LNCAP (cell line): ENCODE measurements around the gene KIF19.

Experiments
- TF ChIP-seq, protein P1 (sequence below): fragments of 450-650 bp; IDR thresholded peaks from 2 replicates; pipeline ENCODE4 v1.5.1; 2017; ENCODE audit warnings: mild to moderate bottlenecking

KIF19 gene

GRCh38 chr17:74343526-74344284, 17.7 kb downstream of the KIF19 start:
- TF ChIP-seq, protein P1, sequence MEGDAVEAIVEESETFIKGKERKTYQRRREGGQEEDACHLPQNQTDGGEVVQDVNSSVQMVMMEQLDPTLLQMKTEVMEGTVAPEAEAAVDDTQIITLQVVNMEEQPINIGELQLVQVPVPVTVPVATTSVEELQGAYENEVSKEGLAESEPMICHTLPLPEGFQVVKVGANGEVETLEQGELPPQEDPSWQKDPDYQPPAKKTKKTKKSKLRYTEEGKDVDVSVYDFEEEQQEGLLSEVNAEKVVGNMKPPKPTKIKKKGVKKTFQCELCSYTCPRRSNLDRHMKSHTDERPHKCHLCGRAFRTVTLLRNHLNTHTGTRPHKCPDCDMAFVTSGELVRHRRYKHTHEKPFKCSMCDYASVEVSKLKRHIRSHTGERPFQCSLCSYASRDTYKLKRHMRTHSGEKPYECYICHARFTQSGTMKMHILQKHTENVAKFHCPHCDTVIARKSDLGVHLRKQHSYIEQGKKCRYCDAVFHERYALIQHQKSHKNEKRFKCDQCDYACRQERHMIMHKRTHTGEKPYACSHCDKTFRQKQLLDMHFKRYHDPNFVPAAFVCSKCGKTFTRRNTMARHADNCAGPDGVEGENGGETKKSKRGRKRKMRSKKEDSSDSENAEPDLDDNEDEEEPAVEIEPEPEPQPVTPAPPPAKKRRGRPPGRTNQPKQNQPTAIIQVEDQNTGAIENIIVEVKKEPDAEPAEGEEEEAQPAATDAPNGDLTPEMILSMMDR = no peak

GRCh38 chr17:74344658-74345057, 18.6 kb downstream of the KIF19 start:
- TF ChIP-seq, protein P1 = no peak

GRCh38 chr17:74345433-74346241, 19.6 kb downstream of the KIF19 start:
- TF ChIP-seq, protein P1 = no peak

DNA sequence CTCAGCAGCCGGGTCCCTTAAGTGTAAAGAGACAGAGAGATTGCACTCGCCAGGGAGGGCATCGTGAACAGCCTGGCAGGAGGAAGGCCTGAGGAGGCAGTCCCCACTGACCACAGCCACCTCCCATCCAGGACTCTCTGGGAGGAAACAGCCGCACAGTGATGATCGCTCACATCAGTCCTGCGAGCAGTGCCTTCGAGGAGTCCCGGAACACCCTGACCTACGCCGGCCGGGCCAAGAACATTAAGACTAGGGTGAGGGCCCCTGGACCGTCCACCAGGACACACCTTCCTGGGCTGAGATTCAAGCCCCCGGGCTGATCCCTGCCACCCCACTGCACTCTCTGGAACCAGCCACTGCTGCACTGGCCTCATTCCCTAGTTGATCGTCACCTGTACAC, 21.6 kb downstream of the KIF19 start:
- TF ChIP-seq, protein P1 = no peak

DNA sequence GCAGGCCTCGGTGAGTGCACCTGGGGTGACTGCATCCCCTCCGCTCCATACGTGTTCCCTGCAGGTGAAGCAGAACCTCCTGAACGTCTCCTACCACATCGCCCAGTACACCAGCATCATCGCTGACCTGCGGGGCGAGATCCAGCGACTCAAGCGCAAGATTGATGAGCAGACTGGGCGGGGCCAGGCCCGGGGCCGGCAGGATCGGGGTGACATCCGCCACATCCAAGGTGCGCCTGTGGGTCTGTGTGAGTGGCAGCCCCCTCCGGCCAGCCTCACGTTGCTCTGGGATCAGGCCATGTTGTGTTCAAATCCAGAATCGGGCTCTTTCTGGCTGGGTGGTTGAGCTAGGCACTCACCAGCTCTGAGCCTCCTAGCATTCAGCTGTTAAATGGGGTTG, 23.1 kb downstream of the KIF19 start:
- TF ChIP-seq, protein P1 = no peak

GRCh38 chr17:74350486-74350885, 24.5 kb downstream of the KIF19 start:
- TF ChIP-seq, protein P1 = no peak

DNA sequence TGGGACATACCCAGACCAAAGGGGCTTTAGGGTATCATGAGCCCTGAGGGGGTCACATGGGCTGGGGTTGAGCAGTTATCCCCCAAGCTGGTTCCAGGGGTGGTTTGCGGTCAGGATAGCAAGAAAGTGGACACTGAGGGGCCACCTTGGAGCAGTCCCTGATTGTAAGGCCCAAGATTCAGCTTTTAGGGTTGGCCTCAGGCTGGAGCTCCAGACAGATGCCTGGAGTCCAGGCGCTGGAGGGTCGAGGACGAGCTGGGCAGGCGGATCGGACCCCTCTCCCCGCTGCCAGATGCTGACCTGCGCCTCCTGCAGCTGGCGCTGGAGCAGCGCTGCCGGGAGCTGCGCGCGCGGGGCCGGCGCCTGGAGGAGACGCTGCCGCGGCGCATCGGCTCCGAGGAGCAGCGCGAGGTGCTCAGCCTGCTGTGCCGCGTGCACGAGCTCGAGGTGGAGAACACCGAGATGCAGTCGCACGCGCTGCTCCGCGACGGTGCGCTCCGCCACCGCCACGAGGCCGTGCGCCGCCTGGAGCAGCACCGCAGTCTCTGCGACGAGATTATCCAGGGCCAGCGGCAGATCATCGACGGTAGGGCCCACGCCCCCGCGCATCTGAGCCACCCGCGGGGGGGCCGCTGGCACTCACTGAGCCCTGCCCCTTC, 25.7 kb downstream of the KIF19 start:
- TF ChIP-seq, protein P1 = no peak
